ENCODE results near the gene ATP1B3.

Gene ATP1B3

DNA sequence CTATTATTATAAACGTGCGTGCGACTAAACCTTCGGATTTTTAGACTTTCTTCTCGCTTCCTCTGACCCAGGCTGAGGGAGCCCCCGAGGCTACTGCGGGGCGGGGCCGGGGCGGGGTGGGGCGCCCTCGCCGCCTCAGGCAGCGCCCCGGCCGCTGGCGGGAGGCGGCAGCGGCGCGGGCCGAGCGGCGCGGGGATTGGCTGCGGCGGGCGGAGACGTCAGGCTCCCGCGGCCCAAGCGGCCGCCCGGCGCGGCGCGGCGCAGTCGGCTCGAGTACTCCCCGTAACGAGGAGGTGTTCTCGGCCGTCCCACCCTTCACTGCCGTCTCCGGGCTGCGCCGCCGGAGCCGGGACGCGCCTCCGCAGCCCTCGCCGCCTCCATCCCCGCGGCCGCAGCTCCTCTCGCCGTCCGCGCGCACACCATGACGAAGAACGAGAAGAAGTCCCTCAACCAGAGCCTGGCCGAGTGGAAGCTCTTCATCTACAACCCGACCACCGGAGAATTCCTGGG lies at the start of gene ATP1B3:
Gene ATP1B3, plus strand, starts transcription at position 263 of the 510 bp plus-strand sequence. Its CDS starts 159 bp downstream, at position 422.
- peak; percentile 93 for DNase-seq (ENCODE audit: low read depth)
- peak within 1 kb of the TSS; percentile 94 for H3K4me3 ChIP-seq (ENCODE audit: low read depth, low read length)
- TF ChIP-seq, protein P1, sequence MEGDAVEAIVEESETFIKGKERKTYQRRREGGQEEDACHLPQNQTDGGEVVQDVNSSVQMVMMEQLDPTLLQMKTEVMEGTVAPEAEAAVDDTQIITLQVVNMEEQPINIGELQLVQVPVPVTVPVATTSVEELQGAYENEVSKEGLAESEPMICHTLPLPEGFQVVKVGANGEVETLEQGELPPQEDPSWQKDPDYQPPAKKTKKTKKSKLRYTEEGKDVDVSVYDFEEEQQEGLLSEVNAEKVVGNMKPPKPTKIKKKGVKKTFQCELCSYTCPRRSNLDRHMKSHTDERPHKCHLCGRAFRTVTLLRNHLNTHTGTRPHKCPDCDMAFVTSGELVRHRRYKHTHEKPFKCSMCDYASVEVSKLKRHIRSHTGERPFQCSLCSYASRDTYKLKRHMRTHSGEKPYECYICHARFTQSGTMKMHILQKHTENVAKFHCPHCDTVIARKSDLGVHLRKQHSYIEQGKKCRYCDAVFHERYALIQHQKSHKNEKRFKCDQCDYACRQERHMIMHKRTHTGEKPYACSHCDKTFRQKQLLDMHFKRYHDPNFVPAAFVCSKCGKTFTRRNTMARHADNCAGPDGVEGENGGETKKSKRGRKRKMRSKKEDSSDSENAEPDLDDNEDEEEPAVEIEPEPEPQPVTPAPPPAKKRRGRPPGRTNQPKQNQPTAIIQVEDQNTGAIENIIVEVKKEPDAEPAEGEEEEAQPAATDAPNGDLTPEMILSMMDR (IDR thresholded peaks at IDR 0.05; ENCODE audit: insufficient read depth, low read depth, low read length, missing control alignments) = no peak

DNA sequence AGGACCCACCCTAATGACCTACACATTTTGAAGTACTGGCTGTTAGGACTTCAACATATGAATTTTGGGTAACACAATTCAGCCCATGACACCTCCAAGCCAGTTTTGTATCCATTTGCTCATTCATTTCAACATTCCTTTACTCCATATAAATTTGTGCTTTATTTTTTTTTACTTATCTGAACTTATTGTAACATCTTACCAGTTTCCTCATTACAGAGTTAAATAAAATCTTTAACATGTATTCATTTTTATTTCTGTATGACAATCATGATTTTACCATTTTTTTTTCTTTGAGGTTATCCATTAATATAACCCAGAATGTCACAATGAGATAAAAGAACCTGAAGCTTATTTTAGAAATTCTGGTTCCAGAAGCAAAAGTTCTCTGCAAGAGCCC lies 48.0 kb upstream of the ATP1B3 start:
- DNase-seq (ENCODE audit: low read depth) = no peak

GRCh38 chr3:141828890-141829289 lies 47.6 kb upstream of the ATP1B3 start:
- no peak for DNase-seq (ENCODE audit: low read depth)
- TF ChIP-seq, protein P1 (IDR thresholded peaks at IDR 0.05; ENCODE audit: insufficient read depth, low read depth, low read length, missing control alignments) = no peak
- no peak overlapping the region for H3K4me3 ChIP-seq (ENCODE audit: low read depth, low read length)

More for the DNA sequence above, 48.0 kb upstream of the ATP1B3 start:
- H3K4me3 ChIP-seq (ENCODE audit: low read depth, low read length) = no peak overlapping the region
- TF ChIP-seq, protein P1 (IDR thresholded peaks at IDR 0.05; ENCODE audit: insufficient read depth, low read depth, low read length, missing control alignments) = no peak

- no peak for DNase-seq (ENCODE audit: low read depth)
- TF ChIP-seq, protein P1 (IDR thresholded peaks at IDR 0.05; ENCODE audit: insufficient read depth, low read depth, low read length, missing control alignments) = no peak
- no peak overlapping the region for H3K4me3 ChIP-seq (ENCODE audit: low read depth, low read length)
These were observed 45.9 kb upstream of the ATP1B3 start for GRCh38 chr3:141830508-141830907.

DNA sequence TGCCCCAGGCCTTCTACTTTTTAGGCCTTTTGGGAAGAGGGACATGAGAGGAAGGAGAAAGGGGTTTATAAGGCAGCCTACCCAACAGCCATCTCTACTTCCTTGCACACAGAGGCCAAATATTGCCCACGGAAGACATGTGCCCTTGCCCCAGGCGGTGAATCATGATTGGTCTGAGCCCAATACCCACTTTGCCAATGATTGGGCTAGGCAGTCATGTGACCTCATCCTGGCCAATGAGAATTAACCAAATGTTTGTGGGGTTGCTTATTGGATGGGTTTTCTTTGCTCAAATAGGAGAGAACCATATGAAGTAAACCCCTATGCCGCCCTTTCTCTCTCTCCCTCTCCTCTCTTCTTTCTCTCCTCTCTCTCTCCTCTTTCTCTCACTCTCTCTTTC lies 42.2 kb upstream of the ATP1B3 start:
- no peak for DNase-seq (ENCODE audit: low read depth)
- TF ChIP-seq, protein P1 (IDR thresholded peaks at IDR 0.05; ENCODE audit: insufficient read depth, low read depth, low read length, missing control alignments) = no peak
- H3K4me3 ChIP-seq (ENCODE audit: low read depth, low read length) = no peak overlapping the region

- DNase-seq (ENCODE audit: low read depth) = no peak
These were observed 40.8 kb upstream of the ATP1B3 start for GRCh38 chr3:141835557-141836229.

More at GRCh38 chr3:141835557-141836229, 40.8 kb upstream of the ATP1B3 start:
- TF ChIP-seq, protein P1 (IDR thresholded peaks at IDR 0.05; ENCODE audit: insufficient read depth, low read depth, low read length, missing control alignments) = no peak
- no peak overlapping the region for H3K4me3 ChIP-seq (ENCODE audit: low read depth, low read length)
